Measurements from ENCODE around the gene MORN1.

DNA sequence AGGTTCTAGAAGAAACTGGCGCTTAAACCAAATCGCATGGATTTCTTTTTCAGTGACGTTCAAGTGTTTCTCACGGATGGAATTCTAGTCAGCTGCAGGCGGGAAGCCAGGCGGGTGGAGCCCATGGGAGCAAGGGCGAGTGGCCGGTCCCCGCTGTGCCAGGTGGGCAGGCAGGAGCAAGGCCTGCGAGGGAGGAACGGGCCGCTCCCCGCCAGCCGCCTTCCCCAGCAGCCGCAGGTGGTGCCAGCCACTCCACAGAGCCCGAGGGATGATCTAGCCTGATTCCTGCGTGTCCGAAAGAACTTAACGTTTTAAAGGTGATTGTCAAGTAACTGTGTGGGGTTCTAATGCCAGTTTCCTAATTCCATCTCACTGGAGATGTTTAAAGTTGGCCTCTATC is 11.9 kb upstream of the MORN1 start:
- TF ChIP-seq, protein P1, sequence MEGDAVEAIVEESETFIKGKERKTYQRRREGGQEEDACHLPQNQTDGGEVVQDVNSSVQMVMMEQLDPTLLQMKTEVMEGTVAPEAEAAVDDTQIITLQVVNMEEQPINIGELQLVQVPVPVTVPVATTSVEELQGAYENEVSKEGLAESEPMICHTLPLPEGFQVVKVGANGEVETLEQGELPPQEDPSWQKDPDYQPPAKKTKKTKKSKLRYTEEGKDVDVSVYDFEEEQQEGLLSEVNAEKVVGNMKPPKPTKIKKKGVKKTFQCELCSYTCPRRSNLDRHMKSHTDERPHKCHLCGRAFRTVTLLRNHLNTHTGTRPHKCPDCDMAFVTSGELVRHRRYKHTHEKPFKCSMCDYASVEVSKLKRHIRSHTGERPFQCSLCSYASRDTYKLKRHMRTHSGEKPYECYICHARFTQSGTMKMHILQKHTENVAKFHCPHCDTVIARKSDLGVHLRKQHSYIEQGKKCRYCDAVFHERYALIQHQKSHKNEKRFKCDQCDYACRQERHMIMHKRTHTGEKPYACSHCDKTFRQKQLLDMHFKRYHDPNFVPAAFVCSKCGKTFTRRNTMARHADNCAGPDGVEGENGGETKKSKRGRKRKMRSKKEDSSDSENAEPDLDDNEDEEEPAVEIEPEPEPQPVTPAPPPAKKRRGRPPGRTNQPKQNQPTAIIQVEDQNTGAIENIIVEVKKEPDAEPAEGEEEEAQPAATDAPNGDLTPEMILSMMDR (IDR thresholded peaks at IDR 0.05), result no peak
- no peak for TF ChIP-seq POLR2AphosphoS5 (IDR thresholded peaks at IDR 0.05)

Measured in esophagus muscularis mucosa (tissue), 3 donors.